GM10847 (cell line): Measurements from ENCODE around the gene RAB29.

ENCODE experiments used
- POLR2A ChIP-seq: IDR thresholded peaks from 2 replicates; pipeline ENCODE4 v1.6.1; 2011; ENCODE audit not compliant: insufficient read length; ENCODE audit errors: extremely low read depth

The RAB29 gene

GRCh38 chr1:205802060-205802459 lies 26.8 kb upstream of the RAB29 start:
- no peak for TF ChIP-seq POLR2A

GRCh38 chr1:205800981-205801703 lies 25.9 kb upstream of the RAB29 start:
- no peak for TF ChIP-seq POLR2A

- TF ChIP-seq POLR2A = no peak
Observed at GRCh38 chr1:205800427-205800826, 25.1 kb upstream of the RAB29 start.

GRCh38 chr1:205798577-205798976 lies 23.3 kb upstream of the RAB29 start:
- TF ChIP-seq POLR2A = no peak

GRCh38 chr1:205797168-205797567 lies 21.9 kb upstream of the RAB29 start:
- TF ChIP-seq POLR2A = no peak

- TF ChIP-seq POLR2A = no peak
Observed at GRCh38 chr1:205794011-205794730, 18.9 kb upstream of the RAB29 start.

GRCh38 chr1:205792961-205793673 lies 17.8 kb upstream of the RAB29 start:
- no peak for TF ChIP-seq POLR2A

GRCh38 chr1:205792481-205792881 lies 17.2 kb upstream of the RAB29 start:
- TF ChIP-seq POLR2A = no peak

GRCh38 chr1:205791568-205792180 lies 16.4 kb upstream of the RAB29 start:
- TF ChIP-seq POLR2A = no peak

GRCh38 chr1:205787287-205787916 lies 12.1 kb upstream of the RAB29 start:
- TF ChIP-seq POLR2A = no peak

GRCh38 chr1:205786601-205787000 lies 11.3 kb upstream of the RAB29 start:
- no peak for TF ChIP-seq POLR2A

GRCh38 chr1:205785446-205785845 lies 10.2 kb upstream of the RAB29 start:
- TF ChIP-seq POLR2A = no peak

- TF ChIP-seq POLR2A = no peak
Observed at GRCh38 chr1:205783904-205784303, 8.6 kb upstream of the RAB29 start.

GRCh38 chr1:205783433-205783795 lies 8.1 kb upstream of the RAB29 start:
- TF ChIP-seq POLR2A = no peak
